GM13976 (cell line): ENCODE data around the gene TMUB2.

ENCODE experiments used
- DNase-seq: peaks from one replicate; pipeline ENCODE4 v3.0.0; 2012; ENCODE audit warnings: low spot score
- CTCF ChIP-seq: IDR thresholded peaks from 2 replicates; pipeline ENCODE4 v1.5.1; 2012; ENCODE audit warnings: borderline replicate concordance, mild to moderate bottlenecking; ENCODE audit not compliant: insufficient read depth; ENCODE audit errors: extremely low read depth, missing control alignments, control extremely low read depth
- in situ Hi-C: fragments of 300-500 bp; cut with MboI; formaldehyde crosslinking; loops from one replicate; pipeline ENCODE4 v1.12.0; 2022; ENCODE audit warnings: low sequenced_read_pairs, mixed read lengths, inconsistent platforms; ENCODE audit not compliant: unreplicated experiment

TMUB2 gene

GRCh38 chr17:44177640-44178039 is 9.1 kb upstream of the TMUB2 start:
- no peak for TF ChIP-seq CTCF
- in situ Hi-C loops, result no loop called here
- no peak for DNase-seq

DNA sequence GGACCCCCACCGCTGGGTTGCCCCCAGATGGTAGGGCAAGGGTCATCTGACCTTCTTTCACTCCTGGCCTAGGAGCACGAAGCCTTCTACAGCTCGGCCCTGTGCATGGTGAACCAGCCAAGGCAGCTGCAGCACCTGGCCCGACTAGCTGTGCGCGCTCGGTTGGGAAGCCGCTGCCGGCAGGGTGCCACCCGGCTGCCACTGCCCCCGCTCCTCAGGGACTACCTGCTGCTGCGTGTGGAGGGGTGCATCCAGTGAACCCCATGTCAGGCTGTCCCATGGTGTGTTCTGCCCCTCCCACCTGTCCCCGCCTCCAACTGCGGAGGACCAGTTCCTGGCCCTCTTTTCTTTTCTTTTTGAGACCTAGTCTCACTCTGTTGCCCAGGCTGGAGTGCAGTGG is 8.6 kb upstream of the TMUB2 start:
- DNase-seq, result no peak
- no peak for TF ChIP-seq CTCF
- in situ Hi-C loops, result no loop called here

DNA sequence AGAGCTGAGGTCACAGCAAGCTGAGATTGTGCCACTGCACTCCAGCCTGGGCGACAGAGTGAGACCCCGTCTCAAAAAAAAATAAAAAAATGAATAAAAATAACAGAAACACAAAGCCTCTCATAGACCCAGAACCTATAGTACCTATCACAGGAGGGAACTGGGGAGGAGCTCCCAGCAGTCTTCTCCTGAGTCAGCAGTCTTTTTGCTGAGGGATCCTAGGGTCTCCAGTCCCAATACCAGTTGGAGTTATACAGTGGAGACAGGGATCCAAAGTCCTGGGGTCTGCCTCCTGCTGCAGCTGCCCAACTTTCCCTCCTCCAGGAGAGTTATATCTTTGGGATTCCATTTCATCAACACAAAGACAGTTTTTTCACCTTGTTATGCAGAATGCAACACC is 3.7 kb upstream of the TMUB2 start:
- TF ChIP-seq CTCF, result no peak
- in situ Hi-C loops, result no loop called here
- no peak for DNase-seq

- DNase-seq, result no peak
- in situ Hi-C loops, result no loop called here
- TF ChIP-seq CTCF, result no peak
Measured at GRCh38 chr17:44184212-44184810, 2.5 kb upstream of the TMUB2 start.

- no peak for TF ChIP-seq CTCF
Measured at GRCh38 chr17:44187131-44187899, 543 bp downstream of the TMUB2 start.

DNA sequence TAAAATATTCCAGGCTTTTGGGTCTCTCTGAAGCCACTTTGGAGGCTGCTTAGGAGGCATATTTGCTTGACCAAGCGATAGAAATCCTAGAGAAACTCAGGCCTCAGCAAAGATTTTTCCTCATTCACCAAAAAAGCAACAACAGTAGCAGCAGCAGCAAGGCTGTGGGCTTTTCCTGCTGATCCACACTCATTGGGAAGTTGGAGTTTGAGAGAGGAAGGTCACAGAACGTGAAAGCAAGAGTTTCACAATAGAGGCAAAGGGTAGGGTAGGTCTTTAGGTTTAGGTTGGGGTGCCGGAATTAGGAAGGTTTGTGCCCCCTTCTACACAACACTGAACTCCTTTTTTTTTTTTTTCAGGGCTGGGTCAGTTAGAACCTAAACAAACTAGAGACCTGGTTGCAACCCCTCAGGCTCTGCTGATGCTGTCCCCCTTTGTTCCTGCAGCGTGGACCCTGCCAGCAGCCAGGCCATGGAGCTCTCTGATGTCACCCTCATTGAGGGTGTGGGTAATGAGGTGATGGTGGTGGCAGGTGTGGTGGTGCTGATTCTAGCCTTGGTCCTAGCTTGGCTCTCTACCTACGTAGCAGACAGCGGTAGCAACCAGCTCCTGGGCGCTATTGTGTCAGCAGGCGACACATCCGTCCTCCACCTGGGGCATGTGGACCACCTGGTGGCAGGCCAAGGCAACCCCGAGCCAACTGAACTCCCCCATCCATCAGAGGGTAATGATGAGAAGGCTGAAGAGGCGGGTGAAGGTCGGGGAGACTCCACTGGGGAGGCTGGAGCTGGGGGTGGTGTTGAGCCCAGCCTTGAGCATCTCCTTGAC is 2.0 kb downstream of the TMUB2 start:
- DNase-seq, result no peak
- TF ChIP-seq CTCF, result no peak
- in situ Hi-C loops, result no loop called here

More at GRCh38 chr17:44187131-44187899, 543 bp downstream of the TMUB2 start:
- in situ Hi-C loops, result no loop called here
- no peak for DNase-seq
